GM19239 (cell line): ENCODE results near the gene NCR3LG1.

Experiments
- DNase-seq: peaks from one replicate; pipeline ENCODE4 v3.0.0; 2011; ENCODE audit warnings: low spot score; ENCODE audit not compliant: insufficient read length
- FAIRE-seq: peaks from 2 replicates; lab custom pipeline; 2011; peaks lifted over from hg19 to GRCh38; lab: Jason Lieb, UNC

NCR3LG1 gene

GRCh38 chr11:17391493-17392355 lies 40.1 kb downstream of the NCR3LG1 start:
- DNase-seq: no peak
- FAIRE-seq: no peak

GRCh38 chr11:17392872-17393271 lies 41.3 kb downstream of the NCR3LG1 start:
- DNase-seq: no peak
- no peak for FAIRE-seq

GRCh38 chr11:17393472-17393871 lies 41.9 kb downstream of the NCR3LG1 start:
- DNase-seq: no peak
- FAIRE-seq: no peak

GRCh38 chr11:17394743-17395390 lies 43.3 kb downstream of the NCR3LG1 start:
- FAIRE-seq (no peak), DNase-seq (no peak)

- no peak for DNase-seq
- no peak for FAIRE-seq
Measured at GRCh38 chr11:17395554-17395961, 44.0 kb downstream of the NCR3LG1 start.

GRCh38 chr11:17395978-17396377 lies 44.4 kb downstream of the NCR3LG1 start:
- FAIRE-seq: no peak
- no peak for DNase-seq

- no peak for FAIRE-seq
- no peak for DNase-seq
Measured at GRCh38 chr11:17396598-17397310, 45.2 kb downstream of the NCR3LG1 start.

GRCh38 chr11:17397311-17398002 lies 45.9 kb downstream of the NCR3LG1 start:
- FAIRE-seq (no peak), DNase-seq (no peak)

- no peak for FAIRE-seq
- DNase-seq: no peak
Measured at GRCh38 chr11:17399236-17399635, 47.6 kb downstream of the NCR3LG1 start.

GRCh38 chr11:17400048-17400775 lies 48.6 kb downstream of the NCR3LG1 start:
- no peak for FAIRE-seq
- DNase-seq: no peak

- DNase-seq (no peak), FAIRE-seq (no peak)
Measured at GRCh38 chr11:17401316-17401715, 49.7 kb downstream of the NCR3LG1 start.

GRCh38 chr11:17401841-17402240 lies 50.2 kb downstream of the NCR3LG1 start:
- DNase-seq (no peak), FAIRE-seq (no peak)

- DNase-seq (no peak), FAIRE-seq (no peak)
Measured at GRCh38 chr11:17402486-17402885, 50.9 kb downstream of the NCR3LG1 start.

- DNase-seq: no peak
- no peak for FAIRE-seq
Measured at GRCh38 chr11:17403980-17404759, 52.6 kb downstream of the NCR3LG1 start.

- DNase-seq (no peak), FAIRE-seq (no peak)
Measured at GRCh38 chr11:17405232-17406005, 53.8 kb downstream of the NCR3LG1 start.

GRCh38 chr11:17406082-17406817 lies 54.6 kb downstream of the NCR3LG1 start:
- FAIRE-seq: no peak
- DNase-seq: no peak

GRCh38 chr11:17406818-17407149 lies 55.2 kb downstream of the NCR3LG1 start:
- FAIRE-seq (no peak), DNase-seq (no peak)

- FAIRE-seq: no peak
- no peak for DNase-seq
Measured at GRCh38 chr11:17407575-17407974, 56.0 kb downstream of the NCR3LG1 start.
